Hematopoietic multipotent progenitor cell treated with erythropoietin and hydrocortisone succinate and interleukin-3 and kit ligand, for 8 days (in vitro differentiated cells): ENCODE data around the gene CFAP73.
A peak's percentile ranks its signal among the peaks of the same experiment; 100 is the strongest.

Experiments used
- DNase-seq: peaks from one replicate; pipeline ENCODE4 v3.0.0-alpha.2; 2015

The CFAP73 gene

DNA sequence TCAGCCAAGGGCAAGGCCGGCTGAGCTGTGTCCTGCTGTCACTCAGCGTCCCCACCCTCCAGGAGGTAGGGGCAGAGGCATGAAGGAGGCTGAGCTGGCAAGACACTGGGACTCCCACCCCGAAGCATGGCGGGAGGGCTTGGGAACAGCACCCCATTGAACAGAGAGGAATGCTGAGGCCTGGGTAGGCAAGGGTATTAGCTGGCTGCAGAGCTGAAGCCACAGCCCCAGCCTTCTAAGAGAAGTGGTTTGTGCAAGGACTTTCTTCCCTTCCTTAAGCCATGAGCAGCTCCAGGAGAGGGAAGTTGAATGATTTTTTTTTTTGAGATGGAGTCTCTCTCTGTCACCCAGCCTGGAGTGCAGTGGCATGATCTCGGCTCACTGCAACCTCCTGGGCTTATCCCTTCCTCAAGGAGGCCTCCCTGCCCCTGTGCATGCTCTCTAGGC is 6.6 kb upstream of the CFAP73 start:
- no peak for DNase-seq

GRCh38 chr12:113143959-113144358 is 5.6 kb upstream of the CFAP73 start:
- DNase-seq: no peak

GRCh38 chr12:113144806-113145205 is 4.7 kb upstream of the CFAP73 start:
- DNase-seq: no peak

DNA sequence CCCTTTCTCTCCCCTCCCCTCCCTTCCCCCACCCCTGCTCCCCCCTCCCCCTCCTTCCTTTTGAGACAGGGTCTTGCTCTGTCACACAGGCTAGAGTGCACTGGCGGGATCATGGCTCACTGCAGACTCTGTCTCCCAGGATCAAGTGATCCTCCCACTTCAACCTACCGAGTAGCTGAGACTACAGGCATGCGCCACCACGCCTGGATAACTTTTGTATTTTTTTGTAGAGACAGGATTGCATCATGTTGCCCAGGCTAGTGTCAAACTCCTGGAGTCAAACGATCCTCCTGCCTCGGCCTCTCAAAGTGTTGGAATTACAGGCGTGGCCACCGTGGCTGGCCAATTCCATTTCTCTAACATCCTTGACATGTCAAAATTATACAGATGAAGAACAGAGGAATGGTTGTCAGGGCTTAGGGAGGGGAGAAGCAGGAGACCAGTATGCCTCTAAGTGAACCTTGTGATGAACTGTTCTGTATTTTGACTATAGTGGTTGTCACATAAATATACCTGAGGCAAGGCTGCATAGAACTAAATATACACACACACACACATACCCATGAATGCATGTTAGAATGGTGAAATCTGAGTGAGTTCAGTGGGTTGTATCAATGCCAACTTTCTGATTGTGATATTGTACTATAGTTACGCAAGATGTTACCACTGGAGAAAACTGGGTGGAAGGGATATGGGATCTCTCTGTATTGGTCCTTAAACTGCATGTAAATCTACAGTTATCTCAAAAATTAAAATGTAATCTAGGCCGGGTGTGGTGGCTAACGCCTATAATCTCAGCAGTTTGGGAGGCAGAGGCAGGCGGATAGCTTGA is 3.6 kb upstream of the CFAP73 start:
- DNase-seq: no peak

- no peak for DNase-seq
Measured at GRCh38 chr12:113146999-113147398, 2.5 kb upstream of the CFAP73 start.

DNA sequence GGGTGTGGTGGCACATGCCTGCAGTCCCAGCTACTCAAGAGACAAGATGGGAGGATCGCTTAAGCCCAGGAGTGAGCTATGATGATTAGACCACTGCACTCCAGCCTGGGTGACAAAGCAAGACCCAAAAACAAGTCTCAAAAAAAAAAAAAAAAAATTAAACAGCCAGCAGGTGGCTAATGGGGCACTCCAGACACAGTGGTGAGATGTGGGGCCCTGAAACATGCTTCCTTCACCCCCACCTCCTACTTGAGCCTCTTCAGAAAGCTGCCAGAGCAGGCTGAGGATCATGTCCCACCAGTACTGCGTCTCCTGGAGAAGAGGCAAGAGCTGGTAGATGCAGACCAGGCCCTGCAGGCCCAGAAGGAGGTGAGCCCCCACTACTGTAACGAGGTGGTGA is 2.1 kb downstream of the CFAP73 start:
- DNase-seq: no peak

DNA sequence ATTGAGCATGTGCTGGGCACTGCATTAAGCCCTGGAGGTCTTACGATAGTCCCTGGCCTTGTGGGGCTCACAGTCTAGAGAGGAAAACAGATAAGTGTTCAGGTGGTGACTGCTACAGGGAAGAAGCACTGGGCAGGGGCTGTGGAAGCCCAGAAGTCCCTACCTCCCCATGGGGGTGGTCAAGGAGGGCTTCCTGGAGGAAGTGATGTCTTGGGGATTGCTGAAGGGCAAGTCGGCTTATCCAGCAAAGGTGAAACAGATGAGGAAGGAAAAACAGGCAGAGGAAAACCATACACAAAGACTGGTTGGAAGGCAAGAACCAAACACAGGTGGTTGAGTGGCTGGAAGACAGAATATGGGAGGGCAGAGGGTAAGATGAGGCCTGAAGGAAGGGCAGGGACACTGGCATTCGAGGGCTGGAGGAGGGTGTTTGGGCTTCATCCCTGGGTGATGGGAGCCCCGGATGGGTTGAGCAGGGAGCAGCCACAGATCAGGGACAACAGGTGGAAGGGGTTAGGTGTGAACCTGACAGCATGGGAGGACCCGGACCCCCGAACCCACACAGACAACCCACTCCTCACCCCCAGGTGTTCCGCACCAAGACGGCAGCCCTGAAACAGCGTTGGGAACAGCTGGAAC is 2.8 kb downstream of the CFAP73 start:
- no peak for DNase-seq

DNA sequence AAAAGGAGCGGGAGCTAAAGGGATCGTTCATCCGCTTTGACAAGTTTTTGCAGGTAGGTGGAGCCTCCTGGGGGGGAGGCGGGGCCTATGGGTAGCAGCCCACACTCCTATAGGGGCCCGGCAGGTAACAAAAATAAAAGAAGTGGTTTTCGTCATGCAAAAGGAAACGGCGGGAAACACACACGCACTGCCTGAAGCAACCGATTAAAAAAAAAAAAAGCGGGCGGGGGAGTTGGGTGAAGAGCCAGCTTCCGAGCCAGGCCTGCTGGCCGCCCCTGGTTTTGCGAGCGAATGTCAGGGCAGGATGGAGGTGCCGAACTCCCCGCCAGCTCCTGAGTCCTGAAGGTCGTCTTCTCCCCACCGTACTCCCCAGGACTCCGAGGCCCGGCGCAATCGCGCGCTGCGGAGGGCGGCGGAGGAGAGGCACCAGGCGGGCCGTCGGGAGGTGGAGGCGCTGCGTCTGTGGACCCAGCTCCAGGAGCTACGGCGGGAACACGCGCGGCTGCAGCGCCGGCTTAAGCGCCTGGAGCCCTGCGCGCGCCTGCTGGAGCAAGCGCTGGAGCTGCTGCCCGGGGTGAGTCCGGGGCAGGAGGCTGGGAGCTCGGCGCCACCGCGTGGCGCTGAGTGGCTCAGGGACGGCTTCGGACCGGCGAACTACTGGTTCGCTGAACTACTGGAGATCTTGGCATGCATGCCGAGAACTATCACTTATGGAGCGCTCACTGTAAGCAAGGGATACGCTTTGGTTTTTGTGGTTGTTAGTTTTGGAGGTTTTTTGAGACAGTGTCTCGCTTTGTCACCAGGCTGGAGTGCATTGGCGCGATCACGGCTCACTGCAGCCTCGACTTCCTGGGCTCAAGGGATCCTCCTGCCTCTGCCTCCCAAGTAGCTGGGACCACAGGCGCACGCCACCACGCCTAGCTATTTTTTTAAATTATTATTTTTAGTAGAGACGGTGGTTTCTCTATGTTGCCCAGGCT is 3.6 kb downstream of the CFAP73 start:
- peak; percentile 69 for DNase-seq

DNA sequence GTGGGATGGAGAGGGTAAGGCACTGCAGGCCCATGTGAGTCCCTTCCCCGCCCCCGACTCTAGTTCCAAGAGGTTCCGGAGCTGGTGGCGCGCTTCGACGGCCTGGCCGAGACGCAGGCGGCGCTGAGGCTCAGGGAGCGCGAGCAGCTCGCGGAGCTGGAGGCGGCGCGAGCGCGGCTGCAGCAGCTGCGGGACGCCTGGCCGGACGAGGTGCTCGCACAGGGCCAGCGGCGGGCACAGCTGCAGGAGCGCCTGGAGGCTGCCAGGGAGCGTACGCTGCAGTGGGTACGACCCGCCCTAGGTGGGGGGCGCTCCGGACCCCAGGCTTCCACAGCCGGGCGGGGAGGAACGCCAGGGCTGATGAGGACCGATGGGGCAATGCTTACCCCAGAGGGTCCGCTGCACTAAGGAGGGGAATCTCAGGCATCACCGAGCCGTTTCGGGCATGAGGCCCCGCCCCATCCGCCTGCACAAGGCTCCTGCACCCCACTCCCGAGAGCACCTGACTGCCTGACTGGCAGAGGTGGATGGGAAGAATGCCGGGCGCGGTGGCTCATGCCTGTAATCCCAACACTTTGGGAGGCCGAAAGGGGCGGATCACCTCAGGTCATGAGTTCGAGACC is 4.9 kb downstream of the CFAP73 start:
- DNase-seq: no peak

DNA sequence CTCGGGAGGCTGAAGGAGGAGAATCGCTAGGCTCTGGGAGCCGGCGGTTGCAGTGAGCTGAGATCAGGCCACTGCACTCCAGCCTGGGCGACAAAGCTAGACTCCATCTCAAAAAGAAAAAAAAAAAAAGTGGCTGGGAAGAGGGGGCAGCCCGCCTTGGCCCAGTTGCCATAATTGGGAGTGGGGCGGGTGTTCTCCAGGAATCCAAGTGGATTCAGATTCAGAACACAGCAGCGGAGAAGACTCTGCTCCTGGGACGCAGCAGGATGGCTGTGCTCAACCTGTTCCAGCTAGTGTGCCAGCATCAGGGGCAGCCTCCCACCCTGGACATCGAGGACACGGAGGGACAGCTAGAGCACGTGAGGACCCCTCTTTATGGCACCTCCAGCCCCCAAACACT is 5.5 kb downstream of the CFAP73 start:
- no peak for DNase-seq

DNA sequence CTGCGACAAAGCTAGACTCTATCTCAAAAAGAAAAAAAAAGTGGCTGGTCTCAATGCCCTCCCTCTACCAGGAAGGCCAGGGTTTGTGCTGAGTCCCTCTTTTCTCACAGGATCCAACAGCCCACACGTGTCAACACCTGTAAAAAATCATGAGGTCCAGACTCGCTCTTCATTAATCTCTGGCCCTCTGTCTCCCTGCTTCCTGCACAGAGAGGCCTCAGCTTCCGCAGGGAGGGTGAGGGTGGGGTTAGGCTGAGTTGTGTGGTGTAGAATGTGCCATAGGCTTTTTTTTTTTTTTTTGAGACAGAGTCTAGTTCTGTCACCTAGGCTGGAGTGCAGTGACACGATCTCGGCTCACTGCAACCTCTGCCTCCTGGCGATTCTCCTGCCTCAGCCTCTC is 6.1 kb downstream of the CFAP73 start:
- no peak for DNase-seq

GRCh38 chr12:113157218-113157859 is 7.8 kb downstream of the CFAP73 start:
- DNase-seq: no peak

GRCh38 chr12:113158439-113159203 is 9.1 kb downstream of the CFAP73 start:
- DNase-seq: no peak

DNA sequence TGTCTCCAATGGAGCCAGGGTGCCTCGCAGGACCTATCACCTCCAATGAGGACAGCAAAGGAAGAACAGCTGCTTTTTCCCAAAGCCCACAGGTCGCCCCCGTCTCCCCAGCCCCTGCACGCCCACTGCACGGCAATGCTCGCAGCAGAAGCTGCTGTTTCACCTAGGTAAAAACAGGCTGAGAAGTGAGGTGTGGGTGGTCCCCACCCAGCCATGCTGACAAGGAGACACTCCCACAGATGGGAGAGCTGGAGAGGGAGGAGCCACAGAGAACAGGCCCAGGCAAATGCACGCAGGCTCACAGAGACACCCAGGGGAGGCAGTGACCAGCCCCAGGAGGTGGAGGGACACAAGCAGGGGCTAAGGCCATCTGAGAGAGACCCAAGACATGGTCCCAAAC is 10.4 kb downstream of the CFAP73 start:
- DNase-seq: peak; percentile 17

- DNase-seq: peak; percentile 49
Measured at GRCh38 chr12:113161415-113162016, 12.0 kb downstream of the CFAP73 start.

GRCh38 chr12:113162102-113163029 is 12.8 kb downstream of the CFAP73 start:
- DNase-seq: no peak

DNA sequence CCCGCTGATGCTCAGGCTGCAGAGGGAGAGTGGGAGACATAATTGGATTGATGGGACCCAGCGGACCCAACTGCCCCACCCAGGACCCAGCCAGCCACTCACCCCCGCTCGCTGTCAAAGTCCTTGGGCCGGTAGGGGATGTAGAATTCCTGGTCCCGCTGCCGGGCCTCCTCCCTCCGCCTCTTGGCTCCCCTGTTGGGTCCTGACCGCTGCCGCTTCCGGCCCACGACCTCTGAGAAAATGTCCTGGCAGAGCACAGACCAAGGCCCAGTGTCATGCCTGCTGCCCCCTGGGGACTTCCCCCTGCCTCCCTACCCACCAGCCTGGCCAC is 13.5 kb downstream of the CFAP73 start:
- no peak for DNase-seq

DNA sequence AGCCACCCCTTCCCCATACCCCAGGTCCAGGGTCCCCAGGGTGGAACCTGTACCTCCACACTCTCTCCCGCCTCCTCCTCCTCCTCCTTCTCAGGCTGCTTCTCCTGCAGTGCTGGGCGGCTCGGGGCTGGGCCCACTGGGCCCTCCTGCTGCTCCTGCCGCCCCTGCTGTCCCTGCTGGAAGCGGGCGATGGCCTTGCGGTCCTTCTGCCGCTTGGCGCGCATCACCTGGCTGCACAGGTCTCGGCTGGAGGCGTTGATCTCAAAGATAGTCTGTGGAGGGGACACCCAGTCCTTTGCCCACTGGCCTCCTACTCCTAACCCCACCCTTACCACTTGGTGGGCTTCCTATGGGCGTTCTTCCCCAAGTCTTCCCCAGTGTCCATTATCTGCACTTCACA is 14.5 kb downstream of the CFAP73 start:
- DNase-seq: no peak

DNA sequence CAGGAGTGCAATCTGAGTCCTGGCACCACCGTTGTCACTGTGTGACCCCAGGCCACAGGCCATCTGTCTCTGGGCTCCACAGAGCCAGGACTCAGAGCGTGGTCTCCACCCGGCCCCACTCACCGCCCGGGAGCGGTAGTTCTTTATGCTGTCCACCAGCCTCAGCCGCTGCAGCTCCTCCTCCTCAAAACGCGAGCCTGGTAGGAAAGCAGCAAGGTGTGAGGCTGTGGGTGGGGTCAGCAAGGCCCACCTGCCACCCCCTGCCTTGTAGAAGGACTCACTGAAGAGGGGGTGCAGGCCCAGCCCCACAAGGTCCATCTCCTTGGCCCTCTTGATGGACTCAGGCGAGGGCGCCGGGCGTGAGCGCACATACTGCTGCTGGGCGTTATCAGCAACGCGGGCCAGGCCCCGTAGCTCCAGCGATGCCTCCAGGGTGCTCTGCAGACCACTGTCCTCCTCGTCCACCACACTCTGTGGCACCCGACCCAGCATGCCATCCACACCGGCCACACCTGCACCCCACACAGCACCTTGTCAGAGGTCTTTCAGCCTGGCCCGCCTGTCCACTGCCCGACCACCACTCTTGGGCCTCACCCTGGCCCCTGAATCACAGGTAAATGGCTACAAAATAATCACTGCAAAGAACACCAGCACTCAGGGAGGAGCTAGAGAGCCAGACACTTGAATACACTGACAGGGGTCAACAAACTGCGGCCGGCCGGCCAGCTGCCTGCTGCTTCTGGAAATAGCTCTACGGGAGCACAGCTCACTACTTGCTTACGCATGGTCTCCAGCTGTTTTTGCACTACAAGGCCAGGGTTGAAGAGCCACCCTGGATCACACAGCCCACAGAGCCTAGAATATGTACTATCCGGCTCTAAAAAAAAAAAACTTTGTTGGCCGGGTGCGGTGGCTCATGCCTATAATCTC is 16.3 kb downstream of the CFAP73 start:
- no peak for DNase-seq
